IPS-15b (cell line): ENCODE measurements around the gene EDAR.

ENCODE experiments used
- H3K27me3 ChIP-seq: one replicate; pipeline ENCODE4 v1.6.1; 2013; ENCODE audit warnings: low read length; ENCODE audit not compliant: control insufficient read depth, insufficient read depth
- H3K36me3 ChIP-seq: one replicate; pipeline ENCODE4 v1.6.1; 2013; ENCODE audit warnings: low read length; ENCODE audit not compliant: control insufficient read depth, insufficient read depth
- H3K4me1 ChIP-seq: one replicate; pipeline ENCODE4 v1.6.1; 2013; ENCODE audit warnings: mild to moderate bottlenecking, low read length; ENCODE audit not compliant: control insufficient read depth, insufficient read depth
- H3K4me3 ChIP-seq: one replicate; pipeline ENCODE4 v1.5.1; 2013; ENCODE audit warnings: low read depth, low read length
- H3K9ac ChIP-seq: one replicate; pipeline ENCODE4 v1.6.1; 2013; ENCODE audit warnings: low read depth, mild to moderate bottlenecking, low read length
- H3K9me3 ChIP-seq: one replicate; pipeline ENCODE4 v1.6.1; 2013; ENCODE audit warnings: mild to moderate bottlenecking, low read length; ENCODE audit not compliant: control insufficient read depth, insufficient read depth

Gene EDAR

DNA sequence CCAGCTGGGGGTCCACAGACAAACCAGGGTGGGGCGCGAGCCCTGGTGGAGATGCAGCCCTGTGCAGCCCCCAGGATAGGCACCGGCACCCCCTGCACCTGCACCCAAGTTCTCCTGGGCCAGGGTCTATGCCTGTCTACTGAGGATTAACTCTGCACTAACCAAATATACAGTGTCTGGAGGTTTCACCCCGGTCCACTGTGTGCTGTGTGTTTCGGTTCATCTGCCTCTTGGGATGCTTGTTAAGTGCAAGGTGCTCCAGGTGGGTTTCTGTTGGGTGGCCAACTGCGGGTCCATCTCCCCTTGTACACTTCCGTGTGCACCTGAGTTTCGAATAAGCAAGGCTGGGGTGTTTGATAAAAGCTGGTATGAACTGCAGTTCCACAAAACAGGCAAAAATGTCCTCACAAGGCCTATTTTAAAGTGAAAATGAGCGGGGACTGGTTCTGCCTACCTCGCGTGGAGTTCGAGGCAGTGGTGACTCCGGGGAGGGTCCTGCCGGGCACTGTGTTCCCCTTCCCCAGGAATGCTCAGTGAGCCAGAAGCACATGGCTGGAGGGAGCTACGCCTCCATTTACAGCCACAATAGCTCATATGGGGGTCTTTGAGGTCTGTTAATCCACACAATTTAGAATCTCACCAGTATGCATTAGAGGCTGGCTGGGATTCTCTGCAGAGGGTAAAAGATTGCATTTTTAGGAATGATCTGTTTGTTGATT, 70.7 kb downstream of the EDAR start:
- H3K4me3 ChIP-seq: no peak overlapping the region
- H3K9ac ChIP-seq: no peak overlapping the region
- H3K9me3 ChIP-seq: no peaks in the 10 kb centered on the region
- no peaks in the 10 kb centered on the region for H3K27me3 ChIP-seq
- H3K36me3 ChIP-seq: no peaks in the 10 kb centered on the region
- H3K4me1 ChIP-seq: no peaks in the 10 kb centered on the region

DNA sequence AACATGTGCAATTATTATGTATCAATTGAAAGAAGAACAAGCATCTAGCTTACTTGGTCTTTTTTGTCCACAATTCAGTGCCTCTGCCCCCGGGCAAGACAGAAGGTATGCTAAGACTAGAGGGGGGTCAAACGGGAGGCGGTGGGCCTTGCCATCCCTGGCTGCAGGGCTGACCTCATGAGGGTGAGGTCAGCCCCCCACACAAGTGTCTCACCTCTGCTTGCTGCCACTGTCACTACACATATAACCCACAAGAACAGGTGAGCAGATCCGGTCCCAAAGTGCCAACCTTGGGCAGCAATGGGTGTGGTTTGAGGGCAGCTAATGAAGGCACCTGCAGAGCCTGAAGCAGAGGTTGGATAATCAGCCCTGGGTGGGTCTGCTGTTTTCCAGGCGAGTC, 71.5 kb downstream of the EDAR start:
- no peak overlapping the region for H3K4me3 ChIP-seq
- no peak overlapping the region for H3K9ac ChIP-seq
- no peaks in the 10 kb centered on the region for H3K27me3 ChIP-seq
- H3K9me3 ChIP-seq: no peaks in the 10 kb centered on the region
- H3K36me3 ChIP-seq: no peaks in the 10 kb centered on the region
- no peaks in the 10 kb centered on the region for H3K4me1 ChIP-seq

DNA sequence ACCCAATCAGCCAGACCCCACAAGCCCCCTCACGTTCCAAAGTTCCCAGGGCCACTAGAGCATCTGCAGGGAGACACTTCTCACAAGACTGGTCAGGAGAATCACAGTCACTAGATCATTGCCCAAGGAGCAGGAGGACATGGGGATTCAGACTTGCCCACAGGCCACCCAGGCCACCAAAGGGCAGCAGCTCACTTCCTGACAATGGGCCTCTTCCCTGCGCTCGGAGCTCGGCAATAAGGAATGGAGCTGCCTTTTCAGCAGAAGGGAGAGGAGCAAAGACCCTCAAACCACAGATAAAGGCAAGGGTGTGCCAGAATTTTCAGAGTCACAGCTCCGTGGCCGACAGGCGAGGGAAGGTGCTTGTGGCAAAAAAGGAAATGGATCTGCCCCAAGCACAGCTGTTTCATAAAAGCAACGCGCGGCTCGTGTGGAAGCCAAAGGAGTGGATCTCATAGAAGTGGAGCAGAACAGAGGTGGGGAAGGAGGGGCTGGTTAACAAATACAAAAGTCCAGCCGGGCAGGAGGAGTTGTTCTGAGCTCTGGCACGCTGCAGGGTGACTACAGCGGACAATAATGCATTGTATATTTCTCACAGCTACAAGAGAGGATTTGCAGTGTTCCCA, 72.1 kb downstream of the EDAR start:
- H3K4me1 ChIP-seq: no peaks in the 10 kb centered on the region
- no peaks in the 10 kb centered on the region for H3K27me3 ChIP-seq
- H3K9me3 ChIP-seq: no peaks in the 10 kb centered on the region
- H3K36me3 ChIP-seq: no peaks in the 10 kb centered on the region
- no peak overlapping the region for H3K4me3 ChIP-seq
- H3K9ac ChIP-seq: no peak overlapping the region

DNA sequence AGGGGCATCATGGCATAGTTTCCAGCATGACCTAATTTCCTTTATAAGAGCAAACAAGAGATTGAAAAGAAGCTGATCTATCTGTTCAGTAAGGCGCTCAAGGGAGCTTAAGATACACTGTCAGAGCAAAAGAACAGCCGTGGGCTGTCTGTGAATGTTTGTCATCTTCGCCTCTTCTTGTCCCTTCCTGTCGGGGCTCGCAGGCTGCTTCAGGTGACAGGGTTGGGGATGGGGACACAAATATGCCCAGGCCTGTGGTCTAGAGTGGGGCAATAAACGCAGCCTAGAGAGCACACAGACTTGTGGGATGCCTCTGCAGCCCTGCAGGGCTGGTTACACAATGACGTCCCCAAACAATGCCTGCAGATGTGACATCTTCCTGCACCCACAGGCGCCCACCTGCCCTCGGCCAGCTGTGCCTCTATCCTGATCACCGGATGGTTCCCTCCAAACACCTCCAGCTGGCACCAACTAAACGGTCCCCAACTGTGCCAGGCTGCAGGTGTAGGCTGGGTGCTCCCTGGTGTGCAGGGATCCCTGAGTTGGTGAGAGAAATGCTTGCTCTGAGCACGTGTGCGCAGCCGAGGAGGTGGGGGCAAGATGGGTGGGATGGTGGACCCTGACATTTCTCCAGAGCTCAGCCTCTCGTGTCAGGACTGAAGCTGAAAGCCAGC, 72.8 kb downstream of the EDAR start:
- H3K9ac ChIP-seq: no peak overlapping the region

DNA sequence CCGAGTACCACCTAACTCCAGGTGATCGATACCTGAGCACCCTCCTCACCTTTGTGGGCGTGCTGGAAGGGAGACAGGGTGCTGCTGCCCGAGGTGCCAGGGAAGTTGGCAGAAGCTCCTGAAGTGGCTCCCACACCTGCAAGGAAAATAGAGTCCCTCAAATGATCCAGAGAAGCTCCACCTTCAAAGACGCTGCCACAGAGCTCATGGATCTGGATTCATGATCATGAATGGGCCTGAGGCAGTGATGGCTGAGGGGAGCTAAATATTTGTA, 76.5 kb downstream of the EDAR start:
- H3K9me3 ChIP-seq: no peaks in the 10 kb centered on the region
- H3K27me3 ChIP-seq: no peaks in the 10 kb centered on the region
- no peak overlapping the region for H3K4me3 ChIP-seq
- H3K9ac ChIP-seq: no peak overlapping the region
- H3K4me1 ChIP-seq: no peaks in the 10 kb centered on the region
- no peaks in the 10 kb centered on the region for H3K36me3 ChIP-seq

More for the DNA sequence above, 72.8 kb downstream of the EDAR start:
- no peak overlapping the region for H3K4me3 ChIP-seq
- H3K27me3 ChIP-seq: no peaks in the 10 kb centered on the region
- H3K9me3 ChIP-seq: no peaks in the 10 kb centered on the region
- H3K36me3 ChIP-seq: no peaks in the 10 kb centered on the region
- H3K4me1 ChIP-seq: no peaks in the 10 kb centered on the region

DNA sequence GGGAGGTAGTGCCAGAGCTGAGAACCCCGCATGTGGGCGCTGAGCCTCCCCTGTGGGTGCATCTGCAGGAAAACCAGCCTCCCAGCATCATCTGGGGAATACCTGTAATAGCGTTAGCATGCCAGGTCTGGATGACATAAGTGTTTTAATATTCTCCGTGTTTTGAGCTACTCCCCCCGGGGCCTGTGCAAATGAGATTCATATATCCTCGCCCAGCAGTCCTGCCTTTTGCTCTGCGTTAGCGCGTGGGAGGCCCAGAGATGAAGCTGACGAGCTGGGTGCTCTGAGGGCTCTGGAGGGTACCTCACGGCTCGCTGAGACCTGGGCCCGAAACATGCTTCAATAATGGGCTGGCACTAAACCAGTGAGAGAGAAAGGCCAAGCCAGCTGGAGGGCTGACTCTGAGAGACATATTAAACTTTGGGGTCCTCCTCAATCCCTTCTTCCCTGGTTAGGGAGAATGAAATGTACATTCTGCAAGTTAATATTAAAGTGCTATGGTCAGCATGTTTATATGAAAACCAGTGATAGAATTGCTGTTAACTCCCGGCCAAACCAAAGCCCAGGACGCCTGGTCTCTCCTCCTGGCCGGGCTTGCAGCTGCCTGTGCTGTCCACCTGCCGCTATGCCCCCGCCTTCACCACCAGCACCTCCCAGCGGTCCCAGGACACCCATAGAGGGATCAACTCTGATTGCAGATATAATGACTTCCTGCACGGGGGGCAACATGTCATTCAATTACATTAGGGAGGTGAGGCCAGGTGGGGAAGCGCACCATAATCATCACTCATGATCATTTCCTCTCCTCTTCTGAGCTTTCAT, 77.0 kb downstream of the EDAR start:
- Histone ChIP-seq H3K4me1 (no peaks in the 10 kb centered on the region), H3K36me3 (no peaks in the 10 kb centered on the region), H3K9me3 (no peaks in the 10 kb centered on the region), H3K4me3 (no peak overlapping the region), H3K9ac (no peak overlapping the region), H3K27me3 (no peaks in the 10 kb centered on the region)

DNA sequence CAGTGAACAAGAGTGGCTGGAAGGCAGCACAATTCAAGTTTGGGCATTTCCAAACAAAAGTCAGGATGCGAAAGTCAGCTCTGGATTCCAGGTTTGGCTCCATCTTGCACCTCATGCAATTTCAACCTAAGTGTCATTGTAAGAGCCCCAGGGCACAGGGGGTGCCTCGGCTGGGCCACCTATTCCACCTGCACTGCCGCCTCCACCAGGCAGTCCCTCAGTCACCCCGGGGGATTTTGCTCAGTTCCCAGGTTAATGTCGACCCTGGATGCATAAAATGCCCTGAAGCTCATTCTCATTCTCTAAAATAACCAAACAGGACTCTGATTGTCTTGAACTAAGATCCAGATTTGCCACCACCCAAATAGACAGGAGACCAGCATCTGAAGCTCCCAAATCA, 77.6 kb downstream of the EDAR start:
- H3K9ac ChIP-seq: no peak overlapping the region
- no peaks in the 10 kb centered on the region for H3K27me3 ChIP-seq
- H3K36me3 ChIP-seq: no peaks in the 10 kb centered on the region
- no peaks in the 10 kb centered on the region for H3K9me3 ChIP-seq
- no peaks in the 10 kb centered on the region for H3K4me1 ChIP-seq
- no peak overlapping the region for H3K4me3 ChIP-seq

DNA sequence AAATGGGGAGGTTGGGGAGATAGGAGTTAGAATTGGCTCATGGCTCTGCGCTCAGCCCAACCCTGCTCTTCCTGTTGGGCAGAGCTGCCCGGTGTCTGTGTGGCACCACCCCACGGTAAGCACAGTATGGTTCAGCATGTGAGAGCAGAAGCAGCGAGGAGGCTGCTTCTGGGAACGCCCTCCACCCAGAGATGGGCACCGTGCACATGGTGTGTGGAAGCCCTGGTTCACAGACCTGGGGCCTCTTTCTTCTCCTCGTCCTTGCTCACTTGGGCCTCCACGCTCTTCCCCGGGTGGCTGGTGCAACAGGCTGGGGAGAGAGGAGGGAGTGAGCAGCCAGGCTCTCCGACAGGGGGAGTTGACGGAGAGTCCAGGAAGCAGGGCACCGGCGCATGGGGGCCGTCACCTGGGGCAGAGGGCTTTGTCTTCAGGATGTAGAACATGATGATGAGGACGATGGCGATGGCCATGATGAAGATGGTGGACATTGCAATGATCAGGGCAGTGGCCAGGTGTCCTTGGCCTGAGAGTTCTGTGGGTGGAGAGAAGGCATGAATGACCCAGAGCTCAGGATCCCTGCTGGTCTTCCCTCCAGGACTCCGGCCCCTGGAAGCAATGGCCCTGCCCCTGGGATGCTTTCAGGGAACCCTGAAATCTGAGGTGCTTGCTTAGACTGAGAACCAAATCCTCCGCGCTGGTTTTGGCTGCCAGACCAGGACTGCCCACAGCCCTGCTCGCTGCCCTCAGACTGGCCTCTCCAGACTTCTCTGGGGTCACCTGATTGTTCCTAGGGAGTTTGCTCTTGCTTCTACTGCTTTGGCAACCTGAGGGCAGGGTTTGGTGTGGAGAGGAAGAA, 78.3 kb downstream of the EDAR start:
- Histone ChIP-seq H3K9ac (no peak overlapping the region), H3K4me1 (no peaks in the 10 kb centered on the region), H3K27me3 (no peaks in the 10 kb centered on the region), H3K9me3 (no peaks in the 10 kb centered on the region), H3K36me3 (no peaks in the 10 kb centered on the region), H3K4me3 (no peak overlapping the region)

DNA sequence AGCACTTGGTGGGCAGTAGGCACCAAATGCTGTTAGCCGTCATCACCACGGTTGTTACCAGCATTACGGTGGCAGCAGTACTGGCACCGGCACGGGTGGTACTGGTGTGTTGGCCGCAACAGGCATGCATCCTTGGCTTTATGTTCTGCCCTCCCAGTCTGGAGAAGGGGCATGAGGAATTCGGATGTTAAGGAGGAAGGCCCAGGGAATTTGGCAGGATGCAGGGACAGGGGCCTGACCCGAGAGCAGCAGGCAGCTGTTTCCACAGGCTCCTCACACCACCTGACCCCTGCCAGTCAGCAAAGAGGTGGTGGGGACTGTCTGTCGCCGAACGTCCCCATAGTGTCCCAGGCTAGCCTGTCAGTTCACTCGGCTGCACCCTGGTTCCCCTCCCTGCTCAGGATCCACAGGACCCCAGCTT, 79.0 kb downstream of the EDAR start:
- no peaks in the 10 kb centered on the region for H3K9me3 ChIP-seq
- no peaks in the 10 kb centered on the region for H3K4me1 ChIP-seq
- no peaks in the 10 kb centered on the region for H3K27me3 ChIP-seq
- no peaks in the 10 kb centered on the region for H3K36me3 ChIP-seq
- H3K9ac ChIP-seq: no peak overlapping the region
- H3K4me3 ChIP-seq: no peak overlapping the region

DNA sequence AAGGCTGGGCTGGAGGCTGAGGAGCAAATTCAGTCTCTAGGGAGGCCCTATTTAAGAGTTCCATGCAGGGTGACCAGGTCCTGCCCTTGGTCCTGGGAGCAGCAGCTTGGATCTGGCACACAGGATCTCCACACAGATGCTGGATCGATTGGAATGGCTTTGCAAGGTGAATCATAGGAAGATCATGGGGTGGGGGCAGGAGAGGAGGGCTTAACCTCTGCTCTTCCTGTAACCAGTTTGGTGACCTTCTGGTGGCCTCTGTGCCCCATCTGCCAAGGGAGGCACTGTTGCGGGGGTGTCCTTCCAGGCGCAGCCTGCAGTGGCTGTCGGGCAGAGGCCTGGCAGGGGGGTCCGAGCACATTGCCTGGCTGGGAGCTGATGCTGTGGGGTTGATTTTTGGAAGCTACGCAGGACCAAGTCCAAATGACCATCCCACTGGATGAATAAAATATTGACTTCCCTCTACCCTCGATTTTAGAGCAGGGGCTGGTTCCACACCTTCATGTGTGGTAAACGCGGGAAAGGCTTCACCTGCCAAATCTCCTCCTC, 79.7 kb downstream of the EDAR start:
- Histone ChIP-seq H3K27me3 (no peaks in the 10 kb centered on the region), H3K4me1 (no peaks in the 10 kb centered on the region), H3K9ac (no peak overlapping the region), H3K9me3 (no peaks in the 10 kb centered on the region), H3K36me3 (no peaks in the 10 kb centered on the region), H3K4me3 (no peak overlapping the region)

DNA sequence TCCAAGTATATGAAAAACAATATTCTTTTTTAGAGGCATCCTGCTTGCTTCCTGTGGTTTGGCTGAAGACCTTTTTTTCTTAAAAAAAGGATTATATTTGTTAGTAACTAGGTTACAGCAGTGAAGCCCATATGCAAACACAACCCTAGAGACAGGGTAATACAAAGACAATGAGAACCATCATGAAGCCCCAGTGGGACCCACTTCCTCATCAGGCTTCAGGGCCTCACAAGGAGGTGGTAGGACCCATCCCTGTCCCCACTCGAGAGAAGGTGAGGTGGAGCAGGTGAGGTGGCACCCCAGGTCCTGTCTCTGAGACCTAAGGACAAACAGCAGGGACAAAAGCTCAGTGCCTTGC, 80.3 kb downstream of the EDAR start:
- H3K27me3 ChIP-seq: no peaks in the 10 kb centered on the region

More for the DNA sequence above, 80.3 kb downstream of the EDAR start:
- Histone ChIP-seq H3K4me1 (no peaks in the 10 kb centered on the region), H3K9me3 (no peaks in the 10 kb centered on the region), H3K9ac (no peak overlapping the region), H3K36me3 (no peaks in the 10 kb centered on the region), H3K4me3 (no peak overlapping the region)
